HG03457 (cell line): Measurements from ENCODE around the gene MATCAP1.
A peak's percentile ranks its signal among the peaks of the same experiment; 100 is the strongest.

ENCODE experiments used
- ATAC-seq: cut with Tn5 transposase; IDR thresholded peaks from one replicate; pipeline ENCODE4 v1.9.1; 2021; ENCODE audit warnings: moderate number of reproducible peaks; ENCODE audit not compliant: unreplicated experiment

MATCAP1 gene

DNA sequence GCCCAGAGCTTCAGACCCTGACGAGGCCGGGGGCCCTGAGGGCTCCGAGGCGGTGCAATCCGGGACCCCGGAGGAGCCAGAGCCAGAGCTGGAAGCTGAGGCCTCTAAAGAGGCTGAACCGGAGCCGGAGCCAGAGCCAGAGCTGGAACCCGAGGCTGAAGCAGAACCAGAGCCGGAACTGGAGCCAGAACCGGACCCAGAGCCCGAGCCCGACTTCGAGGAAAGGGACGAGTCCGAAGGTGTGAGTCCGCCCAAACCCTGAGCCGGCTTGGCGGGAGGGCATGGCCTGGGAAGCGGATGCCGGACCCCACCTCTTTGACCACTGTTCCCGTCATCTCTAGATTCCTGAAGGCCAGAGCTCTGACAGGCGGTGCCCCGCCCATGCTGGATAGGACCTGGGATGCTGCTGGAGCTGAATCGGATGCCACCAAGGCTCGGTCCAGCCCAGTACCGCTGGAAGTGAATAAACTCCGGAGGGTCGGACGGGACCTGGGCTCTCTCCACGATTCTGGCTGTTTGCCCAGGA is 9.0 kb downstream of the MATCAP1 start:
- no peak for ATAC-seq

DNA sequence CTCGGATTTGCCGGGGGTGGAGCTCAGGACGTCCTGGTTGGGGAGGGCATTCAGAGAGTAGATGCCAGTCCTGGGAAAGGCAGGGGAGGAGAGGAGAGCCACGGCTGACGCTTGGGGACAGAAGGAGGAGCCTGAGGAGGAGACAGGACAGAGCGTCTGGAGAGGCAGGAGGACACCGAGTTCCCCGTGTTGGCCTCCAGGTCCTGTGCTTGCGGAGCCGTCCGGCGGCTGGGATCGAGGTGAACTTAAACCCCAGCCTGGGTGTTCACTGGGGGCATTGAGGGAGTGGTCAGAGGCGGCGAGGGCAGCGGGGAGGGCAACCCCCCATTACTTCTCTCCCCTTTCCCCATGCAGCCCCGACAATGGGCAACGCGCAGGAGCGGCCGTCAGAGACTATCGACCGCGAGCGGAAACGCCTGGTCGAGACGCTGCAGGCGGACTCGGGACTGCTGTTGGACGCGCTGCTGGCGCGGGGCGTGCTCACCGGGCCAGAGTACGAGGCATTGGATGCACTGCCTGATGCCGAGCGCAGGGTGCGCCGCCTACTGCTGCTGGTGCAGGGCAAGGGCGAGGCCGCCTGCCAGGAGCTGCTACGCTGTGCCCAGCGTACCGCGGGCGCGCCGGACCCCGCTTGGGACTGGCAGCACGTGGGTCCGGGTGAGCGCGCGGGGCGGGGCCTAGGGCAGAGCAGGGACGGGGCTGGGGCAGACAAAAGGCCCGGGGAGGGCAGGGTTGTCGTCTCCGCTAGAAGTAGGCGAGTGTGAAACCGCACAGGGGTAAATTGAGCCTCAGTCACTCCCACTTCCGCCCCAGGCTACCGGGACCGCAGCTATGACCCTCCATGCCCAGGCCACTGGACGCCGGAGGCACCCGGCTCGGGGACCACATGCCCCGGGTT is 9.7 kb downstream of the MATCAP1 start:
- no peak for ATAC-seq

- ATAC-seq = no peak
These were observed 10.4 kb downstream of the MATCAP1 start for GRCh38 chr16:67173323-67173722.

GRCh38 chr16:67170949-67171649 is 12.7 kb downstream of the MATCAP1 start:
- no peak for ATAC-seq

DNA sequence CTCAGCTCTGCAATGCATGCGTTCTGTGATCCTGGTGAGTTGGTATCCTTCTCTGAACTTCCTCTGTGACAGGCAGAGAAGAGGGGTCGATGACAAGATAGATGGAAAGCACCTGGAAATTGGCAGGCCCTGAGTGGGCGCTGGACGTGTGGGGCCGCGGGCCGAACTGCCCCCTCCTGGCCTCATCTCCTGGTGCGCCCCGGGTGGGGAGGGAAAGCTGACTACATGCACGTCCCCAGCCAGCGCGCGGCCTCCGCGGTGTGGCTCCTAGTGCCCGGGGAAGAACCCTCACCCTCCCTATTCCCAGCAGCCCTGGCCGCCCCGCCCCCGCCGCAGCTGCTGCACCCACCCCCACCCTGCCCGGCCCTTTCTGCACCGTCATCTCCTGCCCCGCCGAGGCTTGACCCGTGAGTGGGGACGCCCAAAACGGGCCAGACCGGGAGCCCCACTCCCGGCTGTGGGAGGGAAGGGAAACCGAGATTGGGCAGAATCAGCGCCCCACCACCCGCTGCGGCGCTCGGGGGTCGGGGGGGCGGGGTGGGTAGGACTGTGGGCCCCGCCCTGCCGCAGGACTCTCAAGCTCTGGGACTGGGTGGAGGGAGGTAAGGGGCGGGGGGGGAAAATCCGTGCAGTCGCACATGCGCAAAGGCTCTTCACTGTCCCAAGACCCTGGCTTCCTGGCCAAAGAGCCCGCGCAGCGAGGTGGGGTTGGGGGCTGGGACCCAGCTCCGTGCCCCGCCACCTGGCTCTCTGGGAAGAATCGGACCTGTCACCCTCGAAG is 13.4 kb downstream of the MATCAP1 start, which contains the start of gene NOL3:
NOL3 (plus strand) TSS at position 371 of the 781 bp plus-strand sequence.
- peak; percentile 34 for ATAC-seq

DNA sequence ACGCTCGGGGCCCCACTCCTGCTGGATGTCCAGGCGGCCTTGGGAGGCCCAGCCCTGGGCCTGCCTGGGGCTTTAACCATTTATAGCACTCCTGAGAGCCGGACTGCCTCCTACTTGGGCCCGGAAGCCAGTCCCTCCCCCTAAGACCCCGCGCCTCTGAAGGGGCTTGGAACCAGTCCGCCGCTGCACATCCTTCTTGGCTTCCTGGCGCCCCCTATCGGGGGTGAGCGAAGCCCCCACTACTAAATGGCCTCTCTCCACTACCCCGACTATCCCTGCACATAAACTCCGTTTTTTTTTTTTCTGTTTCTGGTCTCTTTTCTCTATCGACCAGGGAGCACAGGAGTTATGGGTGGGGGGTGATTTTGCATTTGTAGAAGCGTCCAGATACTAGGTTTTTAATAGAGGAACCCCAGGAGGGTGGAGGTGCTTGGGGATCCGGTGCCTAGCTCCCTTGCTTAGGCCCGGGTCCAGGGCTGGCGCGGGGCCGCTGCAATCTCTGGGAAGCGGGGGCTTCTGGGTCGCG is 14.1 kb downstream of the MATCAP1 start:
- no peak for ATAC-seq

DNA sequence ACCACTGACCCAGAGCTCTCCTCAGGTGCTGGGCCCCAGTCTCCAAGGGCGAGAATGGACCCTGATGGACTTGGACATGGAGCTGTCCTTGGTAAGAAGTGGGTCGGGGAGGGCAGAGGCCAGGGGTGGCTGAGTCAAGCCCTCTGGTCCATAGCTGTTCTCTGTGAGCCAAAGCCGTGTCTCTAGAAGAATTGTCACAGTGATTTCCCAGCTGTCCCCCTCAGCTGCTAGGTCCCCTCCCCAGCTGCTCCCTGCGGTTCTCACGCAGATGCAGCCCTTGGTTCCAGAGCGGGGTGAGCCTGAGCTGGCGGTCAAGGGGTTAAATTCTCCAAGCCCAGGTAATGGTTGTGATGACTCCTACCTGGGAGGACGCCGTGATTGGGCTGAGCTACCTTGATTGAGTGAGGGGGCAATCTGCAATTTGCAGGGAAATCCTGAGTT is 14.7 kb downstream of the MATCAP1 start:
- no peak for ATAC-seq

DNA sequence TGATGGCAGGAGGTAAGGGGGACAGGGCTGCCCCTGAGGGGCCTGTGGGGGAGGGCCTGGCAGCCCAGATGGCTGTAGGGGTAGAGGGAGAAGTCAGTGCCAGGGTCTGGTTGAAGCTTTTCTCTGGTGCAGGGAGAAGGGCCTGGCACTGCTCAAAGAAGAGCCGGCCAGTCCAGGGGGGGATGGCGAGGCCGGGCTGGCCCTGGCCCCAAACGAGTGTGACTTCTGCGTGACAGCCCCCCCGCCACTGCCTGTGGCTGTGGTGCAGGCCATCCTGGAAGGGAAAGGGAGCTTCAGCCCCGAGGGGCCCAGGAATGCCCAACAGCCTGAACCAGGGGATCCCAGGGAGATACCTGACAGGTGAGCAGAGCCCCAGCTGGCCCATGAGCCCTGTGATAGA is 16.2 kb downstream of the MATCAP1 start:
- ATAC-seq = no peak

- no peak for ATAC-seq
These were observed 17.1 kb downstream of the MATCAP1 start for GRCh38 chr16:67166598-67167168.

DNA sequence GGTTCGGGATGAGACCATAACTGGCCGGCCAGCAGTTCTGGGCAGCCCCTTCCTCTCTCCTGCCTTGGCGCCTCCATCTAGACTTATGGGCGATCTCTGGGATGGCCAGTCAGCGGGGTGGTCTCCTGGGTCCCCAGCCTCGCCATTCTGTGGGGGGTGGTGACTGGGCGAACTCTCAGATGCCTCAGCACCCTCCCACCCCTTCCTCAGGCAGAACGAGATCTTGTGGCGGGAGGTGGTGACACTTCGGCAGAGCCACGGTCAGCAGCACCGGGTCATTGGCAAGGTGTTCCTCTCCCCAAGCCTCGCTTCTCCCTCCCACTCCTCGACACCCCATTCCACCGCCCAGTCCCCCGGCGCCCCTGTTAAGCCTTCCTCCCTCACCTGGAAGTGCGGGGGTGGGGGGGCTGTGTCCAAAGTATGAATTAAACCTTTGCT is 17.6 kb downstream of the MATCAP1 start:
- ATAC-seq = no peak

DNA sequence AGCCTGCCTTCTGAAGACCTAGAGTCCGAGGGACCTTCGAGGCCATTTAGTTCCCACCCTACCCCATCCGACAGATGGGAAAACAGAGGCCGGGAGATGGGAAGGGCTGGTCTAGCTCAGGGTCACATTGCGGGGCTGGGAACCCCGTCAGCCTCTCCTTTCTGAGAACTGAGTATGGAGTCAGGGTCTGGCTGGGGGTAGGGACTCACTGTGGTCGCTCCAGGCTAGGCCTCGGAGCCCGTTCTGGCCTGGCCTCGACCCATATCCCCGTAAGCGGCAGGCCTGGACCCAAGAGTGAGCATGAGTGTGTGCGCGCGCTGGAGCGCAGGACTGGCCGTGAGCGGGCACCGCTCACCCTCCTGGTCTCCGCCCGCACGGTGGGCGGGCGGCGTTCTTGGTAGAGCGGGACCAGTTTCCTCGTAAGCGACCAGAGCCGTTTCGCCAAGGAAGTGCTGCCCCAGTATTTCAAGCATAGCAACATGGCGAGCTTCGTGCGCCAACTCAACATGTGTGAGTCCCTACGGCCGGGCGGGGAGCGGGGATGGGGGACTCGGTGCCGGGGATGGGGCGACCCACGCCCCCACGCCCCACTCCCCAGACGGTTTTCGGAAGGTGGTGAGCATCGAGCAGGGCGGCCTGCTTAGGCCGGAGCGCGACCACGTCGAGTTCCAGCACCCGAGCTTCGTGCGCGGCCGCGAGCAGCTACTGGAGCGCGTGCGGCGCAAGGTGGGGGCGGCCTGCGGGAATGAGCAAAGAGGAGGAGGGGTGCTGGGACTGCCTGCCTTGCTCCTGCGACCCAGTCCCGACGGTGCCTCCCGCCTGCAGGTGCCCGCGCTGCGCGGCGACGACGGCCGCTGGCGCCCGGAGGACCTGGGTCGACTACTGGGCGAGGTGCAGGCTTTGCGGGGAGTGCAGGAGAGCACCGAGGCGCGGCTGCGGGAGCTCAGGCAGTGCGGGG is 18.4 kb downstream of the MATCAP1 start:
- no peak for ATAC-seq

GRCh38 chr16:67164599-67165061 is 19.1 kb downstream of the MATCAP1 start, which contains the start of gene HSF4:
Gene HSF4 (plus strand): TSS chr16:67164745. CDS start chr16:67164812, 67 bp downstream.
- ATAC-seq = no peak

DNA sequence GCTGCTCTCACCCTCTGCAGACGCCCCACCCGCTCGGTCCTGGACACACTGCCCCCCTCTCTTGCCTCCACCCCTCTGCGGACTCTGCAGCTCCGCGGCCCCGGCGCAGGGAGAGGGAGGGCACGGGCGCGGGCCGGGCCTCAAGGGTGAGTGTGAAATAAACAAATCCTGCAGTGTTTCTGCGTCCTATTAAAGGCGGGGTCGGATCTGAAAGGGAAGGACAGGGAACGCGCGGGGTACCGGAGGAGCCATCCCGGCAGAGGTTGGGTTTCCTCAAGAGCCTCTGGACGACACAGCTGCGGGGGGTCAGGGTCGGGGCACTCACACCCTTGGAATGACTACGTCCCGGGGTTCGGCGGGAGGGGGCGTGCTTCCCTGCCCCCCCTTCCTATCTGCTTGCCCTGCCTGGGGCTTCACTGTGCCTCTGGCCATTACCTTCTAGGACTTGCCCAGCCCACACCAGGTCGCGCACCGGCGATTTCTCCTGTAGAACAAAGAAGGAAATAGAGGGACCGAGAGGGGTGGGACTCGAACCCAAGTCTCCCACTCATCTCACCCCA is 19.7 kb downstream of the MATCAP1 start:
- ATAC-seq = no peak

- ATAC-seq = no peak
These were observed 20.4 kb downstream of the MATCAP1 start for GRCh38 chr16:67163164-67163998.

- ATAC-seq = no peak
These were observed 21.1 kb downstream of the MATCAP1 start for GRCh38 chr16:67162506-67163163.

GRCh38 chr16:67161595-67162058 is 22.1 kb downstream of the MATCAP1 start:
- ATAC-seq = no peak
